Hematopoietic multipotent progenitor cell treated with erythropoietin and hydrocortisone succinate and interleukin-3 and kit ligand, for 15 days (in vitro differentiated cells): ENCODE results near the gene MAL.

Experiments used
- DNase-seq: peaks from one replicate; pipeline ENCODE4 v3.0.0-alpha.2; 2015; ENCODE audit warnings: low spot score

The MAL gene

GRCh38 chr2:95016616-95017015, 8.9 kb upstream of the MAL start:
- no peak for DNase-seq

- DNase-seq, result no peak
These were observed 8.4 kb upstream of the MAL start for GRCh38 chr2:95017071-95017501.

GRCh38 chr2:95017836-95018235, 7.7 kb upstream of the MAL start:
- DNase-seq, result no peak

GRCh38 chr2:95018301-95018700, 7.2 kb upstream of the MAL start:
- no peak for DNase-seq

GRCh38 chr2:95018861-95019550, 6.5 kb upstream of the MAL start:
- no peak for DNase-seq

- DNase-seq, result no peak
These were observed 5.9 kb upstream of the MAL start for GRCh38 chr2:95019572-95019971.

GRCh38 chr2:95020275-95021022, 5.1 kb upstream of the MAL start:
- no peak for DNase-seq

GRCh38 chr2:95021023-95021416, 4.5 kb upstream of the MAL start:
- no peak for DNase-seq

- DNase-seq, result no peak
These were observed 3.7 kb upstream of the MAL start for GRCh38 chr2:95021847-95022246.

- DNase-seq, result peak; percentile 51
These were observed 2.9 kb upstream of the MAL start for GRCh38 chr2:95022309-95023221.

GRCh38 chr2:95023222-95023597, 2.3 kb upstream of the MAL start:
- DNase-seq, result no peak

- no peak for DNase-seq
These were observed 1.1 kb upstream of the MAL start for GRCh38 chr2:95024371-95024770.

GRCh38 chr2:95024960-95025405, 525 bp upstream of the MAL start:
- no peak for DNase-seq

- no peak for DNase-seq
These were observed 1.2 kb downstream of the MAL start for GRCh38 chr2:95026471-95027368.

GRCh38 chr2:95027369-95027720, 1.8 kb downstream of the MAL start:
- no peak for DNase-seq

- DNase-seq, result no peak
These were observed 4.4 kb downstream of the MAL start for GRCh38 chr2:95029898-95030341.

- no peak for DNase-seq
These were observed 5.0 kb downstream of the MAL start for GRCh38 chr2:95030496-95030895.

GRCh38 chr2:95031076-95031725, 5.7 kb downstream of the MAL start:
- no peak for DNase-seq

GRCh38 chr2:95031726-95032116, 6.2 kb downstream of the MAL start:
- no peak for DNase-seq

GRCh38 chr2:95032341-95032740, 6.8 kb downstream of the MAL start:
- no peak for DNase-seq
